GM19467 (cell line): ENCODE measurements around the gene THPO.

Source experiments
- ATAC-seq: cut with Tn5 transposase; IDR thresholded peaks from one replicate; pipeline ENCODE4 v1.9.1; 2021; ENCODE audit warnings: mild to moderate bottlenecking, moderate library complexity; ENCODE audit not compliant: unreplicated experiment

Gene THPO

DNA sequence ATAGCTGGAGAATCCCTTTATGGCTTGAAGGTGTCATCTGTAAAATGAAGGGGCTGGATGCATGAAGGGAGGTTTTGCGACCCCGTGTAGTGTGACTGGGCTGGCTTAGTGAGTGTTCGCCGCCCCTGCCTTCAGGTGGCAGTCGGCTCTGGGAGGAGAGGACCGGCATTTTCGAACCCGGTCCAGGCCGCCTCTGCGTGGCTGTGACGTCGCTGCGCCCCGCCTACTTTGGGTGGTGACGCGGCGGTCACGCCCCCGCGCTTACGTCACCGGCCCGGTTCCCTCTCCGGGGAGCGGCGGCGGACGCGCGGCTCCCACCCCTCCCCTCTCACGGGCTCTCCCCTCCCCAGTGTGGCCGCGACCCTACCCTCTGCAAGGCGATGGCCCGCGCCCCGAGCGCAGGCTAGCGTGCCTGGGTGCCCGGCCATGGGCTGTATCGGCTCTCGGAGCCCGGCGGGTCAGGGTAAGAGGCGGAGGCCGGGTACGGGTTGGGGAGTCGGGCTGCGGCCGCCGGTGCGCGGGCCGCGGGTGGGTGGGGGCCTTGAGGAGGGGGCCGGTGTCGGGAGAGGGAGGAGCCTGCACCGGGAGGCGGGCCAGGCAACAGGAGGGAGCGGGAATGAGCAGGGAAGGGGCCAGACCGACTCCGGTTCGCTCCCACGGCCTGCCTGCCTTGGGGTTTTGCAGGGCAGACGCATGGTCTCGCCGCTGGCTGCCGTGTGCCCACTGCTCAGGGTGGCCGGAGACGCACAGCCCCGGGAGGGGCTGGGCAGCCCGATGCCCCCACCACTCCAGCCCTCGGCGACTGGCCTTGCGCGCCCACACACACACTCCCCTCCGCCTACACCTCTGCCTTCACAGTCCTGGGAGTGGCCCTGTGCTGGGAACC lies 42.1 kb downstream of the THPO start:
- peak; percentile 68 for ATAC-seq

GRCh38 chr3:184335291-184335660 lies 42.7 kb downstream of the THPO start:
- ATAC-seq = no peak

DNA sequence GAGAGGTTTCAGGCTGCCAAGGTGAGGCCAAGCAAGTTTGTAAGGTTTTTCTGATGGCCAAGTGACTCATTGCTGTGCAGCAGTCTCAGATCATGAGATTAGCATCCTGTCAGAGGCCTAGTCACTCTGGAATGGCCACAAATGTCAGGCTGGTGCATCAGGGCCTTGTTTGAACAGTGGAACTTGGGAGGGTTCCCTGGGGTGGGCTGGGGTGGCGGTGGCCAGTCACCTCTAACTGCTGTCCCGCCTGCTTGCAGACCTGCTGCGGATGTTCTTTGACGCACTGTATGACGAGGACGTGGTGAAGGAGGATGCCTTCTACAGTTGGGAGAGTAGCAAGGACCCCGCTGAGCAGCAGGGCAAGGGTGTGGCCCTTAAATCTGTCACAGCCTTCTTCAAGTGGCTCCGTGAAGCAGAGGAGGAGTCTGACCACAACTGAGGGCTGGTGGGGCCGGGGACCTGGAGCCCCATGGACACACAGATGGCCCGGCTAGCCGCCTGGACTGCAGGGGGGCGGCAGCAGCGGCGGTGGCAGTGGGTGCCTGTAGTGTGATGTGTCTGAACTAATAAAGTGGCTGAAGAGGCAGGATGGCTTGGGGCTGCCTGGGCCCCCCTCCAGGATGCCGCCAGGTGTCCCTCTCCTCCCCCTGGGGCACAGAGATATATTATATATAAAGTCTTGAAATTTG lies 43.4 kb downstream of the THPO start:
- no peak for ATAC-seq

DNA sequence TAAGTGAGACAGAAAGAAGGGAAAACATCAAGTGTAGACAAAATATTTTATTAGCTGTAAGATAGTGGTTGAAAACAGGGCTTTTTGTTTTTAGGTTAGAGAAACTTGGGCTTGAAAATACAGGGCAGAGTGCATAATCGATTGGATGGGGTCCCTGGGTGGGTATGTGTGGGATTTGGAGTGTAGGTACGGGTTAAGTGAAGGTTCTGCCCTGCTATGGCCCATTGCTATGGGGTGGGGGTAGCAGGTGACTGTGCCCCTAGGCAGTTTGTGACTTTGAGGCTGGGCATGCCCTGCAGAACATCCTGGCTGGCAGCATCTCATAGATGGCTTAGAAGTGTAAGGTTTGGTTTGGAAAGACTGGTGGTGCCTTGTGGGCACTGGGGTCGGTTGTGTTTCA lies 44.3 kb downstream of the THPO start:
- ATAC-seq = no peak

DNA sequence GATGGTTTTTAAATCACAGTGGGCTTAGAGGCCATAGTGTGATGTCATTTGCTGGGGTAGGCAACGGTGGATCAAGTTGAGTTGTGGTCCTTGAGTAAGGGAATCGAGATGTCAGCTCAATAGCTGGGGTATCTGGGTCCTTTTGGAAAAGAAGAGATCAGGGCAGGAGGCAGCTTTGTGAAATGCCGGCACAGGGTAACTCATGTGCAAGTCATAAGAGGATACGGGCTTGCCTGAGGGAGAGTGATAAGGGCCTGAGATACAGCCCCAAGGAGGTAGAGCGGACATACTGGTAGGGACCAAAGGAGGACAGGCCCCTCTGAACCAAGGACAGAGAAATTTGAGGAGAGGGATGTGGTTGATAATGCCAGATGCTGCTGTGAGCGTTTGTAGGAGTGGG lies 44.8 kb downstream of the THPO start:
- ATAC-seq = no peak

DNA sequence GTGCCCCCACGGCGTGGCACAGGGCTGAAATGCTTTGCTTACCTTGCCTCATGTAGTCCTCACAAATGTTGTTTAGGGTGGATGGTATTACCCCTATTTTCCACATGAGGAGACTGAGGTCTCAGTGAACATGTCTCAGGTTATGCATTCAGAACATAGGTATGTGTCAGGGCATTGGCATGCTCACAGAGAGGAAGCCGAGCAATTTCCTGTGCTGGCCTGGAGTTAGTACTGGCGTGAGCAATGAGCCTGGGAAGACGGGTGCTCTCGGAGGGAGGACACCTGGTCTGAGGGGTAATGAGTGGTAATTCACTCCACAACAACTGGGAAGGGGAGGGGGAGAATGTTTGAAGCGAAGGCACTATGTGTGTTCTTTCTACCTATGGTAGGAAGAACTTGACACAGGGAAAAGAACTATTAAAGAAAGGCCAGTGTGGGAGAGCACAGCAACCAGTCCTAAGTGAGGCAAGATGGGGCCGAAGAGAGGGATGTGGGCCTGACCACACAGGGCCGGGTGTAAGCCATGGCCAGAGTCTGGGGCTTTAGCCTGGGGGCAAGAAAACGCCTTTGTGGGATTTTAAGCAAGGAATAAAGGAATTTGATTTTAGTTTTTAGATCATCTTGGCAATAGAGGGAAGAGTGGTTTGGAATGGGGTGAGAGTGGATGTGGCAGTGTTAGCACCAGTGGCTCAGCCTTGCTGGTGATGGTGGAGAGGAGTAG lies 45.5 kb downstream of the THPO start:
- ATAC-seq = no peak

DNA sequence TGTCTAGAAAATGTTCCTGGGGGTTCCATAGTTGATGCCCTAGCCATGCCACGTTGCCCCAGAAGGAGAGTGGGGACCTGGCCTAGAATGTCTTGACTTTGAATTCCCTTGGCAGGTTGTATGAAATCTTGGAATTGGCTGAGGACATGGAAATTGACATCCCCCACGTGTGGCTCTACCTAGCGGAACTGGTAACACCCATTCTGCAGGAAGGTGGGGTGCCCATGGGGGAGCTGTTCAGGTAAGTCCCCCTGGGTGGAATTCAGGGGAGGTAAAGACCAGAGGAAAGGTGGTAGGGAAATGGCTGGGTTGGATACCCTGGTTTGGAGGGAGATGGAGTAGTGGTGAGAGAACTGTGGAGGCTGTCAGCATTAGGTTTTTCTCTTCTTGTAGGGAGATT lies 49.5 kb downstream of the THPO start:
- ATAC-seq = no peak

DNA sequence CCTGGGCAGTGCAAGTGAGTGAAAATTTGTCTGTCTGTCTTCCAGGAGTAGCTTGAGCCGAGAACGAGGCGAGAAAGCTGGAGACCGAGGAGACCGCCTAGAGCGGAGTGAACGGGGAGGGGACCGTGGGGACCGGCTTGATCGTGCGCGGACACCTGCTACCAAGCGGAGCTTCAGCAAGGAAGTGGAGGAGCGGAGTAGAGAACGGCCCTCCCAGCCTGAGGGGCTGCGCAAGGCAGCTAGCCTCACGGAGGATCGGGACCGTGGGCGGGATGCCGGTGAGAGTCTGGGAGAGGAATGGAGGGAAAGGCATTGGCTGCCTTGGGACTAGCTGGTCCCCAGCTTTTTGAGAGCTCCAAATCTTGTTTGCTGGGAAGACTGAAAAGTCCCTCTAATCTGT lies 50.8 kb downstream of the THPO start:
- ATAC-seq = no peak

- no peak for ATAC-seq
These were observed 52.2 kb downstream of the THPO start for GRCh38 chr3:184325715-184326369.

DNA sequence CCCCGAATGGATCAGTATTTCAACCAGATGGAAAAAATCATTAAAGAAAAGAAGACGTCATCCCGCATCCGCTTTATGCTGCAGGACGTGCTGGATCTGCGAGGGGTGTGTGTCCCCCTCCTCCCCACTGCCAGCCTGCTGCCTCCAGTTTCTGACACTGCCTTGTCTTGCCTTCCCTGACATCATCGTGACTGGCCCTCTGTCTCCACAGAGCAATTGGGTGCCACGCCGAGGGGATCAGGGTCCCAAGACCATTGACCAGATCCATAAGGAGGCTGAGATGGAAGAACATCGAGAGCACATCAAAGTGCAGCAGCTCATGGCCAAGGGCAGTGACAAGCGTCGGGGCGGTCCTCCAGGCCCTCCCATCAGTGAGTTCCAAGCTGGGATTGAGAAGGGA lies 52.7 kb downstream of the THPO start:
- no peak for ATAC-seq

- no peak for ATAC-seq
These were observed 54.3 kb downstream of the THPO start for GRCh38 chr3:184323696-184324095.

- no peak for ATAC-seq
These were observed 55.1 kb downstream of the THPO start for GRCh38 chr3:184322731-184323487.
